ENCODE measurements around the gene DNAJC8.

Gene DNAJC8

GRCh38 chr1:28246427-28246832 is 13.6 kb upstream of the DNAJC8 start (continued):
- no peak for TF ChIP-seq ZSCAN4 (tag by site-specific recombination; IDR thresholded peaks at IDR 0.05)
- TF ChIP-seq ZNF311 (tag by site-specific recombination; IDR thresholded peaks at IDR 0.05; ENCODE audit: borderline replicate concordance), result no peak
- TF ChIP-seq TRIM28 (IDR thresholded peaks at IDR 0.05; ENCODE audit: borderline replicate concordance, low read length), result no peak
- TF ChIP-seq ZNF19 (tag by site-specific recombination; IDR thresholded peaks at IDR 0.05; ENCODE audit: low read depth), result no peak
- TF ChIP-seq ZNF610 (tag by site-specific recombination; IDR thresholded peaks at IDR 0.05; ENCODE audit: borderline replicate concordance), result no peak
- no peak for TF ChIP-seq MYNN (tag by site-specific recombination; IDR thresholded peaks at IDR 0.05; ENCODE audit: borderline replicate concordance)
- TF ChIP-seq ZNF2 (tag by site-specific recombination; IDR thresholded peaks at IDR 0.05), result no peak
- no peak for TF ChIP-seq ZNF677 (tag by site-specific recombination; IDR thresholded peaks at IDR 0.05)
- TF ChIP-seq, protein P1, sequence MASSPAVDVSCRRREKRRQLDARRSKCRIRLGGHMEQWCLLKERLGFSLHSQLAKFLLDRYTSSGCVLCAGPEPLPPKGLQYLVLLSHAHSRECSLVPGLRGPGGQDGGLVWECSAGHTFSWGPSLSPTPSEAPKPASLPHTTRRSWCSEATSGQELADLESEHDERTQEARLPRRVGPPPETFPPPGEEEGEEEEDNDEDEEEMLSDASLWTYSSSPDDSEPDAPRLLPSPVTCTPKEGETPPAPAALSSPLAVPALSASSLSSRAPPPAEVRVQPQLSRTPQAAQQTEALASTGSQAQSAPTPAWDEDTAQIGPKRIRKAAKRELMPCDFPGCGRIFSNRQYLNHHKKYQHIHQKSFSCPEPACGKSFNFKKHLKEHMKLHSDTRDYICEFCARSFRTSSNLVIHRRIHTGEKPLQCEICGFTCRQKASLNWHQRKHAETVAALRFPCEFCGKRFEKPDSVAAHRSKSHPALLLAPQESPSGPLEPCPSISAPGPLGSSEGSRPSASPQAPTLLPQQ (tag by site-specific recombination; IDR thresholded peaks at IDR 0.05), result no peak; the same call in 1 of the 2 replicates
- TF ChIP-seq KLF7 (tag by site-specific recombination; IDR thresholded peaks at IDR 0.05; ENCODE audit: borderline replicate concordance), result no peak
- TF ChIP-seq ZSCAN16 (tag by site-specific recombination; IDR thresholded peaks at IDR 0.05), result no peak
- TF ChIP-seq, protein P2, sequence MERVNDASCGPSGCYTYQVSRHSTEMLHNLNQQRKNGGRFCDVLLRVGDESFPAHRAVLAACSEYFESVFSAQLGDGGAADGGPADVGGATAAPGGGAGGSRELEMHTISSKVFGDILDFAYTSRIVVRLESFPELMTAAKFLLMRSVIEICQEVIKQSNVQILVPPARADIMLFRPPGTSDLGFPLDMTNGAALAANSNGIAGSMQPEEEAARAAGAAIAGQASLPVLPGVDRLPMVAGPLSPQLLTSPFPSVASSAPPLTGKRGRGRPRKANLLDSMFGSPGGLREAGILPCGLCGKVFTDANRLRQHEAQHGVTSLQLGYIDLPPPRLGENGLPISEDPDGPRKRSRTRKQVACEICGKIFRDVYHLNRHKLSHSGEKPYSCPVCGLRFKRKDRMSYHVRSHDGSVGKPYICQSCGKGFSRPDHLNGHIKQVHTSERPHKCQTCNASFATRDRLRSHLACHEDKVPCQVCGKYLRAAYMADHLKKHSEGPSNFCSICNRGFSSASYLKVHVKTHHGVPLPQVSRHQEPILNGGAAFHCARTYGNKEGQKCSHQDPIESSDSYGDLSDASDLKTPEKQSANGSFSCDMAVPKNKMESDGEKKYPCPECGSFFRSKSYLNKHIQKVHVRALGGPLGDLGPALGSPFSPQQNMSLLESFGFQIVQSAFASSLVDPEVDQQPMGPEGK (tag by site-specific recombination; IDR thresholded peaks at IDR 0.05), result no peak

DNA sequence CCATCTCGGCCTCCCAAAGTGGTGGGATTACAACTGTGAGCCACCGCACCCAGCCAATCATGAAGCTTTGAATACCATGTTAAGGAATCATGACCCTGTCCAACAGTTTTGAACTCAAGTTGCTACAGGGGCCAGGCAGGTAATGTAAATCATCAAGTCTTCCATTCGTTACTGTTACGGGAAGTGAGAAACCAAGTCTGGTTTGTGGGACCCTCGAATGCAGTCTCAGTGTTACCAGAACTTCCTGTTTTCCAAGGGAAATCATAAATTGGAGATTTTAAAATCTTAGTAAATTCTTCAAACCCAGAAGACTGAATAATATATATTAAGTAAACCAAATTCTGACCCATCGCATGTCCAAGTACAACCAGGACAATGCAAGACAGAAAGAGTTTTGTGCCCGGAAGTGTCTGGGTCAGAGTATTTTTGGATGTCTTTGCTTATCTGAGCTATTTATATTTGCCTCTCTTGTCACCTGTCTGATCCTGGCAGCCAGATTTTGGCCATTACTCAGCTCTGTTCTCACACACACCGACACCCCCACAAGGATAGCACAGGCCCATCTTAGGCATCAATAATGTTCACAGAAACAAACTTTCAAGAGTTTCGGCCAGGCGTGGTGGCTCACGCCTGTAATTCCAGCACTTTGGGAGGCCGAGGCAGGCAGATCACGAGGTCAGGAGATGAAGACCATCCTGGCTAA is 11.9 kb upstream of the DNAJC8 start:
- ChIA-PET CTCF (interaction anchor here (0.7 kb wide), 1 partner anchor 1909 kb away, joined by 4 read pairs; no protein-coding TSS in a partner anchor), POLR2A (interaction anchor here (0.7 to 3.7 kb wide), 2 partner anchors 9 to 71 kb away, joined by 3 to 19 read pairs; partner anchors contain the start of gene ATP5IF1)
- H3K4me3 ChIP-seq (ENCODE audit: low read depth, low read length), result no peak overlapping the region
- no peak overlapping the region for H3K27ac ChIP-seq (ENCODE audit: extremely low read depth, low read depth, low read length)
- H3K4me1 ChIP-seq (ENCODE audit: control insufficient read depth, insufficient read depth, low read length), result peaks cover 12% of the 10 kb centered on the region; the same call in 1 of the 2 replicates
- TF ChIP-seq ZFP37 (tag by site-specific recombination; IDR thresholded peaks at IDR 0.05), result no peak
- no peak for TF ChIP-seq ZNF292 (tag by site-specific recombination; IDR thresholded peaks at IDR 0.05; ENCODE audit: borderline replicate concordance, low read depth)
- no peak for TF ChIP-seq ZNF785 (tag by site-specific recombination; IDR thresholded peaks at IDR 0.05)
- TF ChIP-seq ZNF138 (tag by site-specific recombination; IDR thresholded peaks at IDR 0.05; ENCODE audit: borderline replicate concordance), result no peak
- H3K36me3 ChIP-seq (ENCODE audit: control insufficient read depth in 2 of 2, insufficient read depth in 1 of 2, low read length in 2 of 2), result peaks cover 0 to 18% of the 10 kb centered on the region in 2 experiments; a peak in 1 of 3 replicates
- no peaks in the 10 kb centered on the region for H3K9me3 ChIP-seq (ENCODE audit: control insufficient read depth, insufficient read depth, low read depth, low read length)

DNA sequence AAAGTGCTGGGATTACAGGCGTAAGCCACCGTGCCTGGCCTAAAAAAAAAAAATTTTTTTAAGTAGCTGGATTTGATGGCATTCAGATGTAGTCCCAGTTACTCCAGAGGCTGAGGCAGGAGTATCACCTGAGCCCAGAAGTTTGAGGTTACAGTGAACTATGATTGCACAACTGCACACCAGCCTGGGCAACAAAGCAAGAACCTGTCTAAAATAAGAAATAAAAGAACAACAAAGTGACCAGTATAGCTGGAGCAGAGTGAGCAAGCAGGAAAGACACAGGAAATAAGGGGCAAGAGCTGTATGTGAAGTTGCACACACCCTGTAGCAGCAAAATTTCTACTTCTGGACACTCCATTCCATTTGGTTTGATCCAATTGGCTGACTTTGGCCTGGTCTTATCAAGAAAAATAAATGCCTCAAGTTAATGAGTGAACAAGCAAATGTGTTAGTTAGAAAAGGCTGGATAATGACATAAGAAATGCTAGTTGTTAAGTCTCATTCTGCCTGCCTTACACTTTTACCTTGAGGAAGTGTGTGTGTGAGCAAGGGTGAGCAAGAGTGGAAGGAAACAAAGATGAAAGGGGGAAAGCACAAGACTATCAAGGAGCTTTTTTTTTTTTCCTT is 11.0 kb upstream of the DNAJC8 start:
- peaks cover 0 to 24% of the 10 kb centered on the region in 2 experiments; a peak in 1 of 3 replicates for H3K36me3 ChIP-seq (ENCODE audit: control insufficient read depth in 2 of 2, insufficient read depth in 1 of 2, low read length in 2 of 2)
- ChIA-PET POLR2A (interaction anchor here (0.6 to 3.7 kb wide), 2 partner anchors 8 to 337 kb away, joined by 5 to 19 read pairs; partner anchors contain the start of gene ATP5IF1), CTCF (no interaction called here)
- peaks cover 9% of the 10 kb centered on the region; the same call in 1 of the 2 replicates for H3K4me1 ChIP-seq (ENCODE audit: control insufficient read depth, insufficient read depth, low read length)
- H3K4me3 ChIP-seq (ENCODE audit: low read depth, low read length), result no peak overlapping the region
- H3K27ac ChIP-seq (ENCODE audit: extremely low read depth, low read depth, low read length), result no peak overlapping the region
- H3K9me3 ChIP-seq (ENCODE audit: control insufficient read depth, insufficient read depth, low read depth, low read length), result no peaks in the 10 kb centered on the region
- TF ChIP-seq ZFP3 (tag by site-specific recombination; IDR thresholded peaks at IDR 0.05; ENCODE audit: low read depth) (no peak), ZNF292 (tag by site-specific recombination; IDR thresholded peaks at IDR 0.05; ENCODE audit: borderline replicate concordance, low read depth) (no peak), PRDM1 (tag by site-specific recombination; IDR thresholded peaks at IDR 0.05) (peak; percentile 88), ZBTB11 (tag by site-specific recombination; conservative IDR thresholded peaks at IDR 0.05; ENCODE audit: low read depth) (no peak), ZNF16 (tag by site-specific recombination; IDR thresholded peaks at IDR 0.05; ENCODE audit: low read depth) (no peak), ZNF157 (tag by site-specific recombination; IDR thresholded peaks at IDR 0.05) (no peak)
